ENCODE results near the gene LNX2.

- TF ChIP-seq CTCF (IDR thresholded peaks at IDR 0.05) (no peak), POLR2A (IDR thresholded peaks at IDR 0.05) (no peak)
Observed at GRCh38 chr13:27650312-27650711, 30.0 kb upstream of the LNX2 start.
